PC-3 (cell line): ENCODE data around the gene GABARAP. TPM values are rescaled to one million over a fixed set of nuclear protein-coding genes. Genes with fewer than 3 reads are reported as not detected.

ENCODE experiments used
- ATAC-seq: fragments of 200-7000 bp; cut with Tn5 transposase; 2 replicates; pipeline ENCODE4 v1.9.1; 2020; ENCODE audit warnings: mild to moderate bottlenecking, moderate library complexity
- BruUV-seq: library from RNA; stranded (reverse); fragments of 400-500 nt; replicated peaks from 2 replicates; lab custom pipeline; 2021; lab: Mats Ljungman, UMichigan
- CTCF ChIA-PET: fragments of 300-600 bp; sonication (Branson Sonifier 250); formaldehyde crosslinking; loops from one replicate; lab custom pipeline; 2022; ENCODE audit warnings: antibody characterized with exemption; lab: Charles Lee
- POLR2A ChIA-PET: fragments of 300-600 bp; sonication (Branson Sonifier 250); formaldehyde crosslinking; loops from one replicate; lab custom pipeline; 2022; ENCODE audit warnings: antibody characterized with exemption; ENCODE audit not compliant: unreplicated experiment; lab: Charles Lee
- DNase-seq: peaks from one replicate; pipeline ENCODE4 v3.0.0-alpha.2; 2015
- H2AFZ ChIP-seq: fragments of 300-600 bp; sonication (generic); 2 replicates; pipeline ENCODE4 v1.6.0; 2016; ENCODE audit warnings: antibody characterized with exemption, low read length
- H3F3A ChIP-seq: fragments of 300-600 bp; sonication (generic); one replicate; pipeline ENCODE4 v1.6.0; 2017; ENCODE audit warnings: antibody characterized with exemption, low read length, control low read depth, mild to moderate bottlenecking; ENCODE audit not compliant: unreplicated experiment
- H3K27ac ChIP-seq: fragments of 300-600 bp; sonication (generic); 2 replicates; pipeline ENCODE4 v1.5.1; 2016; ENCODE audit warnings: mild to moderate bottlenecking, low read length
- H3K27me3 ChIP-seq: fragments of 300-600 bp; sonication (generic); 2 replicates; pipeline ENCODE4 v1.6.1; 2016; ENCODE audit warnings: low read length, mixed read lengths
- H3K36me3 ChIP-seq: fragments of 300-600 bp; sonication (generic); 2 replicates; pipeline ENCODE4 v1.6.1; 2016; ENCODE audit warnings: low read depth, mixed run types, low read length, mixed read lengths
- H3K4me1 ChIP-seq: fragments of 300-600 bp; sonication (generic); 2 replicates; pipeline ENCODE4 v1.5.1; 2016; ENCODE audit warnings: low read length; ENCODE audit not compliant: insufficient read depth
- H3K4me2 ChIP-seq: fragments of 300-600 bp; sonication (generic); 2 replicates; pipeline ENCODE4 v1.6.0; 2016; ENCODE audit warnings: low read length
- H3K4me3 ChIP-seq: fragments of 300-600 bp; sonication (generic); 2 replicates; pipeline ENCODE4 v1.5.1; 2016; ENCODE audit warnings: mild to moderate bottlenecking, low read length, mixed read lengths
- H3K79me2 ChIP-seq: fragments of 300-600 bp; sonication (generic); 2 replicates; pipeline ENCODE4 v1.6.1; 2017; ENCODE audit warnings: low read length, mixed read lengths
- H3K9ac ChIP-seq: fragments of 300-600 bp; sonication (generic); 2 replicates; pipeline ENCODE4 v1.6.0; 2016; ENCODE audit warnings: mild to moderate bottlenecking, low read length
- H3K9me2 ChIP-seq: fragments of 300-600 bp; sonication (generic); replicated peaks from 2 replicates; pipeline ENCODE4 v1.6.1; 2016; ENCODE audit warnings: mixed run types, low read length, mixed read lengths
- H3K9me3 ChIP-seq: fragments of 300-600 bp; sonication (generic); 2 replicates; pipeline ENCODE4 v1.6.1; 2016; ENCODE audit warnings: low read length, mixed read lengths
- H4K20me1 ChIP-seq: fragments of 300-600 bp; sonication (generic); 2 replicates; pipeline ENCODE4 v1.6.1; 2016; ENCODE audit warnings: low read length, mixed read lengths
- CTCF ChIP-seq: fragments of 300-600 bp; sonication (generic); conservative IDR thresholded peaks from 2 replicates; pipeline ENCODE4 v1.5.1; 2017; ENCODE audit warnings: antibody characterized with exemption, low read depth, mild to moderate bottlenecking, low read length
- EZH2 ChIP-seq: fragments of 300-600 bp; sonication (generic); IDR thresholded peaks from one replicate; pipeline ENCODE4 v1.6.1; 2017; ENCODE audit warnings: antibody characterized with exemption, mild to moderate bottlenecking, low read length; ENCODE audit not compliant: unreplicated experiment
- EZH2phosphoT487 ChIP-seq: fragments of 300-600 bp; sonication (generic); IDR thresholded peaks from 2 replicates; pipeline ENCODE4 v1.6.1; 2018; ENCODE audit warnings: mild to moderate bottlenecking, antibody characterized with exemption, low read length, borderline replicate concordance
- intact Hi-C: fragments of 100-400 bp; cut with micrococcal nuclease; formaldehyde crosslinking; loops from 2 replicates; pipeline ENCODE4 v1.9.0; 2023
- total RNA-seq: library from RNA; depleted of rRNA; stranded (reverse); fragments of >200 nt; gene quantifications from 2 replicates; pipeline ENCODE4 v1.2.3, GENCODE V29; 2014

The GABARAP gene
- total RNA-seq, 1 experiment from 2014 or later: 103 TPM

DNA sequence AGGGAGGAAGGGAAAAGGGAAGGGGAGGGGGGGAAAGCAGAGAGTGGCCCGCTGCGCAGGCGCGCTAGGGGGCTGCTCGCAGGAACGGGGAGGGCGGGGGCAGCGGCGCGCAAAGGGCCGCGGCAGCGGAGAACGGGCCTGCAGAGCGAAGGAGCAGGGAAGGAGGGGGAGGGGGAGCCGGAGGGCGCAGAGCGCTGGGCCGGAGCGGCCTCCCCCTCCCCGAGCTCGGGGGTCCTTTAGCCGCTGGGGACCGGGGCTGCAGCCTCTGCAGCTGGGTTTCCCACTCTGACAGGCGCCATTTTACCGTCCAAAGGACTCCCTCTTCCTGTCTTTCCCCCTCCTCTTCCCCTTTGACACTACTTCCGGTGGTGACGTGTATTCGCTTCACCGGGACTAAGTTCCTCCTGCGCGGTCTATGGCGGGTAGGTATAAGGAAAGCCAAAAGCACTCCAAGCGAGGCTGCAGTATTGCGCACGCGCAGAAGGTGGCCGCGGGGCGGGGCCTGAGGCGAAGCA is 9.5 kb upstream of the GABARAP start, which contains the start of gene CTDNEP1:
Gene CTDNEP1, minus strand, starts transcription at position 74 of the 515 bp plus-strand sequence. CDS start 438 bp downstream, outside the sequence.
- H3K9me2 ChIP-seq: no peaks in the 10 kb centered on the region
- no TSS peak for BruUV-seq
- peaks cover 21% of the 10 kb centered on the region for H3K4me1 ChIP-seq
- peak within 1 kb of the TSS; percentile 96 for H3K9ac ChIP-seq
- H4K20me1 ChIP-seq: 0 out of 2 replicates have a peak, but pooled peaks cover 5% of the 10 kb centered on the region
- peak within 1 kb of the TSS; percentile 95 for H3K4me2 ChIP-seq
- peak within 1 kb of the TSS; percentile 96 for H3K27ac ChIP-seq
- POLR2A ChIA-PET: no interaction called here
- peaks cover 76% of the 10 kb centered on the region for H3K79me2 ChIP-seq
- no peaks in the 10 kb centered on the region for H3K9me3 ChIP-seq
- DNase-seq: peak; percentile 98
- intact Hi-C loops: loop anchor here (1.0 to 2.0 kb wide), 2 partner anchors 11 to 29 kb away; partner anchors contain the start of genes CLDN7 and SLC2A4
- no peaks in the 10 kb centered on the region for H3K27me3 ChIP-seq
- no peaks in the 10 kb centered on the region for H3F3A ChIP-seq
- H2AFZ ChIP-seq: peak within 1 kb of the TSS; percentile 79
- CTCF ChIA-PET: no interaction called here
- peak within 1 kb of the TSS; percentile 92 for H3K4me3 ChIP-seq
- peak; percentile 92 for ATAC-seq
- TF ChIP-seq EZH2phosphoT487 (no peak), CTCF (no peak), EZH2 (no peak)
- peaks cover 3% of the 10 kb centered on the region; the same call in 1 of the 2 replicates for H3K36me3 ChIP-seq

DNA sequence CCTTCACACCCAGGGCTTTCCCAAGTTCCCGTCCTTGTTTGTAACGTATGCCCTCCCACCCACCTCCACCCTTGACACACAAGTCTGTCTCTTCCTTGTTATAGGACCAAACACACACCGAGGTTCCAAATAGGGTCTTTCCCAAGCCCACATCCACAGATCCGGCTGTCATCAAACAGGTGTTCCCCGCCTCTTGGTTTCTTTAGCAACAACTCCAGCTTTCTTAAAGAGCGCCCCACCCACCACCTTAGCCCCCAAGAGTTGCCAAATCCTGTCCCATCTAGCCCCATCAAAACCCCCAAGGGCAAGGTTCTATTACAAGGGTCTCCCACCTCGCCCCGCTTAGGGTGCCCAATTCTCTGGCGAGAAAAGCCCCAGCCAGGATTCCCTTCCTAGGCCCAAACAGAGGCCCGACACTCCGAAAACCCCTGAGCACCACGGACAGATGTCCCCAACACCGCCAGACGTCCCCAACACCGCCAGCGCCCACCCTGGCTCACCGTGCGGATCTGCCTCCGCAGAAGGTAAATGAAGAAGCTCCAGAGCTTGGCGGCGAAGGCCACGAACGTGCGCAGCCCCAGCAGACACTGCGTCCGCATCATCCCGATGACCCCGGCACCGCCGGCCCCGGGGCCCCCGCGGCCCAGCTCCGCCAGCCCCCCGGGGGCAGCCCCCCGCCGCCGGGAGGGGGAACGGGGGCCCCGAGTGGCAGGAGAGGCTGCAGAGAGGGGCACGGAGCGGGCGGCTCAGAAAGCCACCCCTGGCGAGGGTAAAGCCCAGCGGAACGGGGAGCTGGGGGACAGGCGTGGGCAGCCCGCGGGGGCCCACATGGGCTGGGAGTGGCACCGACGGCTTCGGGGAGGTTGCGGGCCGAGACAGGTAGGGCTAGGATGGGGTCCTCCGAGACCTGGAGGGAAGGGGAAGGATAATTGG is 8.7 kb upstream of the GABARAP start:
- peak overlapping the region; percentile 96 for H3K9ac ChIP-seq
- peak overlapping the region; percentile 93 for H3K4me2 ChIP-seq
- no TSS peak for BruUV-seq
- no peaks in the 10 kb centered on the region for H3K9me2 ChIP-seq
- no peak overlapping the region for H2AFZ ChIP-seq
- ATAC-seq: no peak; the same call in 1 of the 2 replicates
- H3K79me2 ChIP-seq: peaks cover 77% of the 10 kb centered on the region
- no peaks in the 10 kb centered on the region for H3F3A ChIP-seq
- no peak for TF ChIP-seq EZH2
- no peak for TF ChIP-seq CTCF
- no peak for TF ChIP-seq EZH2phosphoT487
- intact Hi-C loops: no loop called here
- H3K4me3 ChIP-seq: peak overlapping the region; percentile 92
- peak overlapping the region; percentile 96 for H3K27ac ChIP-seq
- no peaks in the 10 kb centered on the region for H3K9me3 ChIP-seq
- DNase-seq: no peak
- H4K20me1 ChIP-seq: 0 out of 2 replicates have a peak, but pooled peaks cover 5% of the 10 kb centered on the region
- peaks cover 9% of the 10 kb centered on the region; the same call in 1 of the 2 replicates for H3K36me3 ChIP-seq
- POLR2A ChIA-PET: interaction anchor here (0.6 kb wide), 1 partner anchor 15 kb away, joined by 3 read pairs; no protein-coding TSS in a partner anchor
- H3K27me3 ChIP-seq: no peaks in the 10 kb centered on the region
- CTCF ChIA-PET: no interaction called here
- H3K4me1 ChIP-seq: peaks cover 21% of the 10 kb centered on the region
